Endothelial cell of umbilical vein (primary cell): Measurements from ENCODE around the gene TXNRD1. TPM values are rescaled to one million over a fixed set of nuclear protein-coding genes. Genes with fewer than 3 reads are reported as not detected.

Experiments
- BruUV-seq: library from RNA; stranded (reverse); fragments of 400-500 nt; replicated peaks from 2 replicates; lab custom pipeline; 2021; lab: Mats Ljungman, UMichigan
- CTCF ChIA-PET: fragments of 300-600, 350-600 bp; sonication (Branson Sonifier 250); formaldehyde crosslinking; loops from one replicate; lab custom pipeline; 2021; ENCODE audit warnings: antibody characterized with exemption, inconsistent platforms; lab: Charles Lee
- POLR2A ChIA-PET: fragments of 300-600, 350-600 bp; sonication (Branson Sonifier 250); formaldehyde crosslinking; loops from one replicate; lab custom pipeline; 2021; ENCODE audit warnings: antibody characterized with exemption, inconsistent platforms; lab: Charles Lee
- DNase-seq: peaks from one replicate; pipeline ENCODE4 v3.0.0-alpha.2; 2011; ENCODE audit warnings: low read depth, low spot score
- FAIRE-seq: peaks from 2 replicates; lab custom pipeline; 2011; peaks lifted over from hg19 to GRCh38; lab: Jason Lieb, UNC
- H2AFZ ChIP-seq: 2 replicates; pipeline ENCODE4 v1.6.0; 2012; ENCODE audit warnings: low read depth, low read length, control low read depth, inconsistent platforms
- H3K27ac ChIP-seq: 2 replicates; pipeline ENCODE4 v1.5.1; 2011; ENCODE audit warnings: low read depth, mild to moderate bottlenecking, control low read depth, low read length, moderate library complexity; ENCODE audit not compliant: insufficient read depth
- H3K27me3 ChIP-seq, 2 experiments: 2 replicates each; pipeline versions ENCODE4 v1.6.0 to v1.6.1; 2011; ENCODE audit warnings: low read length in 2 of 2, mixed read lengths in 1 of 2; ENCODE audit not compliant: control insufficient read depth in 2 of 2, insufficient read depth in 2 of 2
- H3K36me3 ChIP-seq, 2 experiments: 2 replicates in 1 of 2; 3 replicates in 1 of 2; pipeline ENCODE4 v1.5.1; 2011; ENCODE audit warnings: low read length in 2 of 2, mild to moderate bottlenecking in 1 of 2, moderate library complexity in 1 of 2; ENCODE audit not compliant: control insufficient read depth in 2 of 2, insufficient read depth in 2 of 2; ENCODE audit errors: extremely low read depth in 1 of 2
- H3K4me1 ChIP-seq: 3 replicates; pipeline ENCODE4 v1.5.1; 2011; ENCODE audit warnings: mild to moderate bottlenecking, low read length; ENCODE audit not compliant: control insufficient read depth, insufficient read depth; ENCODE audit errors: extremely low read depth
- H3K4me2 ChIP-seq: 2 replicates; pipeline ENCODE4 v1.6.1; 2011; ENCODE audit warnings: low read length, control low read depth, mixed read lengths; ENCODE audit not compliant: insufficient read depth
- H3K4me3 ChIP-seq, 3 experiments: fragments of 200-600 bp in 1 of 3; sonication (generic), shearing (Covaris generic) in 1 of 3; replicated peaks in 1 of 3; 2 replicates each; pipeline ENCODE4 v1.5.1; 2011 to 2016; ENCODE audit warnings: control low read depth in 3 of 3, low read length in 3 of 3, mild to moderate bottlenecking in 2 of 3, inconsistent platforms in 1 of 3, low read depth in 1 of 3, moderate library complexity in 1 of 3; ENCODE audit not compliant: insufficient read depth in 1 of 3
- H3K79me2 ChIP-seq: 2 replicates; pipeline ENCODE4 v1.6.0; 2012; ENCODE audit warnings: low read length, inconsistent platforms; ENCODE audit not compliant: control insufficient read depth, insufficient read depth
- H3K9ac ChIP-seq: replicated peaks from 2 replicates; pipeline ENCODE3; 2011; ENCODE audit warnings: low read length, control low read depth; ENCODE audit not compliant: insufficient read depth; ENCODE audit errors: extremely low read depth
- H3K9me1 ChIP-seq: replicated peaks from 3 replicates; pipeline ENCODE4 v1.6.0; 2011; ENCODE audit warnings: mild to moderate bottlenecking, low read length; ENCODE audit not compliant: control insufficient read depth, insufficient read depth; ENCODE audit errors: extremely low read depth
- H3K9me3 ChIP-seq: replicated peaks from 2 replicates; pipeline ENCODE4 v1.5.1; 2012; ENCODE audit warnings: low read length, inconsistent platforms; ENCODE audit not compliant: control insufficient read depth, insufficient read depth
- H4K20me1 ChIP-seq: replicated peaks from 2 replicates; pipeline ENCODE3; 2011; ENCODE audit warnings: mild to moderate bottlenecking, low read length; ENCODE audit not compliant: control insufficient read depth, insufficient read depth; ENCODE audit errors: extremely low read depth
- EZH2 ChIP-seq: IDR thresholded peaks from 2 replicates; pipeline ENCODE4 v1.6.1; 2012; ENCODE audit warnings: borderline replicate concordance, low read depth, mild to moderate bottlenecking, moderate library complexity, low read length, inconsistent platforms; ENCODE audit not compliant: severe bottlenecking
- GATA2 ChIP-seq: IDR thresholded peaks from 2 replicates; pipeline ENCODE4 v1.7.0; 2011; ENCODE audit warnings: low read depth, mild to moderate bottlenecking, moderate library complexity, mixed read lengths, low read length; ENCODE audit not compliant: insufficient read length, insufficient read depth
- POLR2A ChIP-seq: IDR thresholded peaks from 2 replicates; pipeline ENCODE4 v1.6.1; 2012; ENCODE audit warnings: low read depth, mild to moderate bottlenecking, control low read depth, low read length
- POLR2AphosphoS5 ChIP-seq: IDR thresholded peaks from 2 replicates; pipeline ENCODE4 v1.6.1; 2012; ENCODE audit warnings: low read depth, mild to moderate bottlenecking, control low read depth, low read length, moderate library complexity; ENCODE audit not compliant: insufficient read depth
- dilution Hi-C: fragments of 300-500 bp; cut with MboI; formaldehyde crosslinking; loops from one replicate; pipeline ENCODE4 v1.15.0; 2019; ENCODE audit warnings: low sequenced_read_pairs; ENCODE audit not compliant: extremely low pct_ligation_motif_present
- intact Hi-C: fragments of 100-400 bp; cut with micrococcal nuclease; formaldehyde crosslinking; loops from one replicate; pipeline ENCODE4 v1.10.0; 2022
- polyA plus RNA-seq, 4 experiments: library from polyadenylated mRNA; depleted of rRNA in 3 of 4; stranded (reverse) in 3 of 4; unstranded in 1 of 4; fragments of >200 nt; gene quantifications; 2 replicates each; pipeline versions ENCODE4 v1.2.1 to v1.2.3, GENCODE V29; 2011 to 2012; ENCODE audit warnings: missing spikeins in 1 of 4
- total RNA-seq: library from RNA; stranded (reverse); gene quantifications from 2 replicates; pipeline ENCODE4 v1.2.3, GENCODE V29; 2021
- TF ChIP-seq, protein P1 (sequence below): IDR thresholded peaks from 2 replicates; pipeline ENCODE4 v1.6.1; 2011; ENCODE audit not compliant: insufficient read depth, insufficient read length

The TXNRD1 gene
- total and polyA plus RNA-seq, 2 donors (not counting 3 experiments of a cell fraction or from before 2014, with no cell fraction given), result 309 to 566 TPM

- dilution Hi-C loops, result no loop called here
- peaks cover 99% of the 10 kb centered on the region for H3K79me2 ChIP-seq
- H3K36me3 ChIP-seq, result peaks cover 7 to 45% of the 10 kb centered on the region in 2 experiments
- CTCF ChIA-PET, result interaction anchor here (1.0 kb wide), 1 partner anchor 107 kb away, joined by 4 read pairs; no protein-coding TSS in a partner anchor
- no peak overlapping the region for H3K27ac ChIP-seq
- H3K9me3 ChIP-seq, result no peaks in the 10 kb centered on the region
- no peak overlapping the region for H3K4me2 ChIP-seq
- intact Hi-C loops, result no loop called here
- H3K27me3 ChIP-seq, result no peaks in the 10 kb centered on the region
- no peak overlapping the region for H2AFZ ChIP-seq
- peaks cover 50% of the 10 kb centered on the region for H4K20me1 ChIP-seq
- FAIRE-seq, result no peak
- no peak overlapping the region for H3K9ac ChIP-seq
- no peak for DNase-seq
- POLR2A ChIA-PET, result no interaction called here
- TF ChIP-seq, protein P1, sequence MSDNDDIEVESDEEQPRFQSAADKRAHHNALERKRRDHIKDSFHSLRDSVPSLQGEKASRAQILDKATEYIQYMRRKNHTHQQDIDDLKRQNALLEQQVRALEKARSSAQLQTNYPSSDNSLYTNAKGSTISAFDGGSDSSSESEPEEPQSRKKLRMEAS, result no peak
- TF ChIP-seq GATA2 (no peak), POLR2A (no peak)
- peaks cover 46% of the 10 kb centered on the region for H3K4me1 ChIP-seq
- no peak overlapping the region for H3K4me3 ChIP-seq
- BruUV-seq, result no TSS peak
- no peaks in the 10 kb centered on the region for H3K9me1 ChIP-seq
Measured at GRCh38 chr12:104306943-104307654, 91.5 kb downstream of the TXNRD1 start.

- POLR2A ChIA-PET, result no interaction called here
- dilution Hi-C loops (no loop called here), intact Hi-C loops (no loop called here)
- H3K4me1 ChIP-seq, result peaks cover 43% of the 10 kb centered on the region
- H3K9me3 ChIP-seq, result no peaks in the 10 kb centered on the region
- H3K27ac ChIP-seq, result no peak overlapping the region
- peak; percentile 25 for TF ChIP-seq POLR2AphosphoS5
- TF ChIP-seq EZH2, result no peak
- CTCF ChIA-PET, result interaction anchor here (1.0 kb wide), 1 partner anchor 108 kb away, joined by 4 read pairs; no protein-coding TSS in a partner anchor
- H3K27me3 ChIP-seq, result no peaks in the 10 kb centered on the region
- H2AFZ ChIP-seq, result no peak overlapping the region
- BruUV-seq, result no TSS peak
- H3K9me1 ChIP-seq, result no peaks in the 10 kb centered on the region
- no peak overlapping the region for H3K4me2 ChIP-seq
- FAIRE-seq (no peak), DNase-seq (no peak)
- peaks cover 10 to 49% of the 10 kb centered on the region in 2 experiments for H3K36me3 ChIP-seq
- no peak overlapping the region for H3K4me3 ChIP-seq
- H3K79me2 ChIP-seq, result peaks cover 99% of the 10 kb centered on the region
- H3K9ac ChIP-seq, result no peak overlapping the region
- H4K20me1 ChIP-seq, result peaks cover 48% of the 10 kb centered on the region
Measured at GRCh38 chr12:104307655-104308000, 92.0 kb downstream of the TXNRD1 start.
